Upper lobe of right lung (tissue), 1 donor: ENCODE measurements around the gene GRIN3A. TPM values are rescaled to one million over a fixed set of nuclear protein-coding genes. Genes with fewer than 3 reads are reported as not detected.

Source experiments
- ATAC-seq: fragments of 200-7000 bp; cut with Tn5 transposase; one replicate; pipeline ENCODE4 v1.9.1; 2020; ENCODE audit warnings: mild to moderate bottlenecking, moderate library complexity
- DNase-seq: peaks from one replicate; pipeline ENCODE4 v3.0.0-alpha.2; 2020
- H3K27ac ChIP-seq: fragments of 200-600 bp; one replicate; pipeline ENCODE4 v1.8.0; 2022
- H3K27me3 ChIP-seq: fragments of 200-600 bp; one replicate; pipeline ENCODE4 v1.8.0; 2022; ENCODE audit warnings: mild to moderate bottlenecking
- H3K36me3 ChIP-seq: fragments of 200-600 bp; one replicate; pipeline ENCODE4 v1.8.0; 2022
- H3K4me1 ChIP-seq: fragments of 200-600 bp; one replicate; pipeline ENCODE4 v1.8.0; 2022
- H3K4me3 ChIP-seq: fragments of 200-600 bp; one replicate; pipeline ENCODE4 v1.8.0; 2022; ENCODE audit warnings: mild to moderate bottlenecking
- H3K9me3 ChIP-seq: fragments of 200-600 bp; one replicate; pipeline ENCODE4 v1.8.0; 2022
- intact Hi-C: fragments of 100-400 bp; cut with DNase I; formaldehyde crosslinking; loops from one replicate; pipeline ENCODE4 v1.11.0; 2022
- total RNA-seq: library from RNA; stranded (reverse); fragmentation: NEBNext Ultra II Directional; extraction: Animal tissue kit (Norgen Biotek cat#: 25700); gene quantifications from one replicate; pipeline ENCODE4 v1.2.1, GENCODE V29; 2021
- TF ChIP-seq, protein P1 (sequence below): fragments of 200-600 bp; IDR thresholded peaks from one replicate; pipeline ENCODE4 v1.8.0; 2022; ENCODE audit warnings: antibody characterized with exemption
- donor health status: DM: no; HTN: yes; CAD: no; lungs with severe emphysema.

Gene GRIN3A
- total RNA-seq, 1 donor from 2014 or later = 0.06 TPM

- intact Hi-C loops = no loop called here
- Histone ChIP-seq H3K36me3 (no peaks in the 10 kb centered on the region), H3K9me3 (no peaks in the 10 kb centered on the region), H3K27ac (no peak overlapping the region), H3K27me3 (no peaks in the 10 kb centered on the region), H3K4me1 (no peaks in the 10 kb centered on the region), H3K4me3 (no peak overlapping the region)
- DNase-seq = no peak
- TF ChIP-seq, protein P1, sequence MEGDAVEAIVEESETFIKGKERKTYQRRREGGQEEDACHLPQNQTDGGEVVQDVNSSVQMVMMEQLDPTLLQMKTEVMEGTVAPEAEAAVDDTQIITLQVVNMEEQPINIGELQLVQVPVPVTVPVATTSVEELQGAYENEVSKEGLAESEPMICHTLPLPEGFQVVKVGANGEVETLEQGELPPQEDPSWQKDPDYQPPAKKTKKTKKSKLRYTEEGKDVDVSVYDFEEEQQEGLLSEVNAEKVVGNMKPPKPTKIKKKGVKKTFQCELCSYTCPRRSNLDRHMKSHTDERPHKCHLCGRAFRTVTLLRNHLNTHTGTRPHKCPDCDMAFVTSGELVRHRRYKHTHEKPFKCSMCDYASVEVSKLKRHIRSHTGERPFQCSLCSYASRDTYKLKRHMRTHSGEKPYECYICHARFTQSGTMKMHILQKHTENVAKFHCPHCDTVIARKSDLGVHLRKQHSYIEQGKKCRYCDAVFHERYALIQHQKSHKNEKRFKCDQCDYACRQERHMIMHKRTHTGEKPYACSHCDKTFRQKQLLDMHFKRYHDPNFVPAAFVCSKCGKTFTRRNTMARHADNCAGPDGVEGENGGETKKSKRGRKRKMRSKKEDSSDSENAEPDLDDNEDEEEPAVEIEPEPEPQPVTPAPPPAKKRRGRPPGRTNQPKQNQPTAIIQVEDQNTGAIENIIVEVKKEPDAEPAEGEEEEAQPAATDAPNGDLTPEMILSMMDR = no peak
- no peak for ATAC-seq
Measured at GRCh38 chr9:101684665-101685064, 53.8 kb downstream of the GRIN3A start.

DNA sequence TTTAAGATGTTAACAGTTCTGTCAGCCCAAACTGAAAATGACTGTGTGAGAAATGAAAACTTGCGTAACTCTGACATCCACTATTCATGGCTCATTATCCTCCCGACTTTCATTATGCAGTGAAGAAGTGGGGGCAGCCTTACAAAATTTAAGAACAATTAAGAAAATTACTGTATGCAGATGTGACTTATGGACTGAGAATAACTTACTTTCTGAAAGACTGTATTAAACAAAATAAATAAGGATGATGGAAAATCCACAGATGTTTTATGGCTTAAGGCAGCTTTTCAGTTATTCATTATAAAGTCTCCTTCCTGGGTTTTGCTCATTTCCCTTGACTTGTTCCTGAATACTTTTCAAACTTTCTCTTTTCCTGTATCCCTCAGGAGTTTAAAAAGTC is 55.2 kb downstream of the GRIN3A start:
- TF ChIP-seq, protein P1 = no peak
- ATAC-seq (no peak), DNase-seq (no peak)
- H3K4me3 ChIP-seq = no peak overlapping the region
- no peak overlapping the region for H3K27ac ChIP-seq
- no peaks in the 10 kb centered on the region for H3K9me3 ChIP-seq
- H3K4me1 ChIP-seq = no peaks in the 10 kb centered on the region
- intact Hi-C loops = no loop called here
- no peaks in the 10 kb centered on the region for H3K36me3 ChIP-seq
- H3K27me3 ChIP-seq = no peaks in the 10 kb centered on the region

DNA sequence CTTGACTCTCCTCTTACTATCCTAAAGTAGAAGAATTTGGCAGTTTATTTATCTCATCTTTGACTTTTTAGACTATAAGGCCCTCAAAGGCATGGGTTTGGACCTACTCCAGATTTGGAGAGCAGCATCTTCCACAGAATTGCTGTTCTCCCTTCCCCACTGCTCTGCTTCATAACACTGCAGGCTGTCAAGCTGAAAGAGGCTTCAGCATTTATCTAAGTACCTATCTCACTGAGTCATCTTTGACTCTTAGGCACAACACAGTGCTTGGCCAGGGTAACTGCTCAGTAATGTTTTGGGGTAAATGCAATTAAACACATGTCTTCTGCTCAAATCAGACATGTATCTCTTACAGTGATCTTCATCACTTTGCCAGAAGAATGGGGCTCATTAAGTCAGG is 60.6 kb downstream of the GRIN3A start:
- intact Hi-C loops = no loop called here
- ATAC-seq (no peak), DNase-seq (no peak)
- TF ChIP-seq, protein P1 = no peak
- no peak overlapping the region for H3K4me3 ChIP-seq
- no peaks in the 10 kb centered on the region for H3K36me3 ChIP-seq
- no peaks in the 10 kb centered on the region for H3K27me3 ChIP-seq
- H3K27ac ChIP-seq = no peak overlapping the region
- H3K9me3 ChIP-seq = no peaks in the 10 kb centered on the region
- H3K4me1 ChIP-seq = peaks cover 5% of the 10 kb centered on the region

DNA sequence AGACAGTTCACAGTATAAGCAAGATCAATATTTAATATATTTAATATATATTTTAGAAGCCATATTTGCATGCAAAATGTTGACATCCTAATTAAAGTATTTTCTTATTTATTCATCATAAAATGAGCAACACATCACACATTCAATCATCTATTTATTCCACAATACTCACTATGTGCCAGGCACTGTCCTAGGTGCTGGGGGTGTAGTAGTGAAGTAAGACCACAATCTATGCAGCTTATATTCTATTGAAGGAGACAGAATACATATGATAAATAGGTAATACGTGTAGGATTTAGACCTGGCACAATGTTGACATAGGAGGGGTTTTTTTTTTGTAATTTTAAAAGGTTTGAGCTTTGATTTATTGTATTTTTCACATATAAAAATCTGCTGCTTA is 63.1 kb downstream of the GRIN3A start:
- TF ChIP-seq, protein P1 = no peak
- Histone ChIP-seq H3K4me3 (no peak overlapping the region), H3K27me3 (no peaks in the 10 kb centered on the region), H3K27ac (no peak overlapping the region), H3K4me1 (peaks cover 5% of the 10 kb centered on the region), H3K9me3 (no peaks in the 10 kb centered on the region), H3K36me3 (no peaks in the 10 kb centered on the region)
- ATAC-seq (no peak), DNase-seq (no peak)
- intact Hi-C loops = no loop called here

GRCh38 chr9:101674165-101674564 is 64.3 kb downstream of the GRIN3A start:
- TF ChIP-seq, protein P1 = no peak
- H3K27me3 ChIP-seq = no peaks in the 10 kb centered on the region
- peaks cover 5% of the 10 kb centered on the region for H3K4me1 ChIP-seq
- intact Hi-C loops = no loop called here
- H3K36me3 ChIP-seq = no peaks in the 10 kb centered on the region
- ATAC-seq = peak; percentile 49
- no peak overlapping the region for H3K27ac ChIP-seq
- H3K9me3 ChIP-seq = no peaks in the 10 kb centered on the region
- no peak for DNase-seq
- no peak overlapping the region for H3K4me3 ChIP-seq

GRCh38 chr9:101673642-101674041 is 64.8 kb downstream of the GRIN3A start:
- intact Hi-C loops = no loop called here
- no peak for DNase-seq
- Histone ChIP-seq H3K27ac (no peak overlapping the region), H3K27me3 (no peaks in the 10 kb centered on the region), H3K4me3 (no peak overlapping the region), H3K9me3 (no peaks in the 10 kb centered on the region), H3K36me3 (no peaks in the 10 kb centered on the region), H3K4me1 (peaks cover 5% of the 10 kb centered on the region)
- ATAC-seq = no peak
- TF ChIP-seq, protein P1 = no peak
